ENCODE data around the gene BRIP1. TPM values are rescaled to one million over a fixed set of nuclear protein-coding genes. Genes with fewer than 3 reads are reported as not detected.
A peak's percentile ranks its signal among the peaks of the same experiment; 100 is the strongest.

Gene BRIP1
- total and polyA plus RNA-seq, 9 of the 15 experiments (the other 6 are each of a cell fraction or from before 2014, with no cell fraction given), result 2.4 to 17.5 (median 11.2) TPM

DNA sequence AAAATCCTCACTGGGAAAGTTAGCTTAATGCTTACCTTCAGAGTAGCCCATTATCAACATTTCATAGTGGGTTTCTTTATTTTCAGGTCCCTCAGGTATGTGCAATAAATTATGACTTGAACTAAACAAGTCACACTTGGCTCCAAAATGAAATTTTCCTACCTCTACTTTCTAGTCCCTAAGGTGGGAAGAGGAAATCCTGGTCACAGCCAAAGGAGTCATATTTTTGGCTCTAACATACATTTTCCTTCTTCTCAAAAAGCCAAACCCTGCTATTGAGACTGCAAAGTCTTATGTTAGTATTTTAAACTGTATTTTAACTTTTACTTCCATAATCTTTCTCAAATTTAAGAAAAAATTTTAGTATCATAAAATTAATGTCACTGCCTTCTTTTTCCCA is 128.9 kb downstream of the BRIP1 start:
- in situ Hi-C loops (cut with MboI), result no loop called here
- H3K4me1 ChIP-seq (replicated peaks in 1 of 2; ENCODE audit: control insufficient read depth in 2 of 2, insufficient read depth in 2 of 2, low read length in 2 of 2), result no peaks in the 10 kb centered on the region
- 0 out of 6 replicates have a peak, but pooled peaks of 1 of the 3 experiments have one; percentile 31 for TF ChIP-seq ZBTB11 (CRISPR knock-in tag; IDR thresholded peaks at IDR 0.05)
- no peak for TF ChIP-seq TEAD4 (IDR thresholded peaks at IDR 0.05; ENCODE audit: low read length)
- TF ChIP-seq TEAD4 (CRISPR knock-in tag; IDR thresholded peaks at IDR 0.05; ENCODE audit: borderline replicate concordance), result no peak
- TF ChIP-seq DPF2 (IDR thresholded peaks at IDR 0.05), result no peak
- FAIRE-seq (no peak), ATAC-seq (no peak), DNase-seq (ENCODE audit: extremely low read depth in 1 of 4, low spot score in 3 of 4) (no peak)
- H3K79me2 ChIP-seq (ENCODE audit: control insufficient read depth, insufficient read depth, low read length), result no peaks in the 10 kb centered on the region
- H3K9ac ChIP-seq (ENCODE audit: insufficient read depth in 1 of 2, low read depth in 2 of 2, low read length in 2 of 2), result no peak overlapping the region
- no peaks in the 10 kb centered on the region for H3K9me1 ChIP-seq (ENCODE audit: control insufficient read depth, insufficient read depth, low read length)
- no TSS peak for BruUV-seq (replicated peaks)
- POLR2A ChIA-PET, result no interaction called here
- H3K9me3 ChIP-seq (replicated peaks; ENCODE audit: control insufficient read depth, insufficient read depth, low read depth, low read length), result no peaks in the 10 kb centered on the region
- H3K36me3 ChIP-seq (ENCODE audit: control insufficient read depth, insufficient read depth, low read length), result peaks cover 9% of the 10 kb centered on the region
- H3K4me3 ChIP-seq, result no peak overlapping the region
- no peaks in the 10 kb centered on the region for H4K20me1 ChIP-seq (replicated peaks; ENCODE audit: control insufficient read depth, insufficient read depth, low read length)
- no peak overlapping the region for H2AFZ ChIP-seq (ENCODE audit: low read depth, low read length)
- no peaks in the 10 kb centered on the region for H3K27me3 ChIP-seq (ENCODE audit: control insufficient read depth in 2 of 2, insufficient read depth in 2 of 2, low read length in 2 of 2)
- H3K27ac ChIP-seq (ENCODE audit: extremely low read depth, low read depth, low read length), result no peak overlapping the region
- H3K4me2 ChIP-seq (ENCODE audit: insufficient read depth, low read length), result no peak overlapping the region
- CTCF ChIA-PET (ENCODE audit: low intra/inter-chr PET ratio), result no interaction called here
- intact Hi-C loops (cut with micrococcal nuclease), result no loop called here
